CD4-positive, alpha-beta T cell treated with Interleukin-15 for 4 hours (primary cell): ENCODE measurements around the gene SPATA6L.

ENCODE experiments used
- DNase-seq: peaks from one replicate; pipeline ENCODE4 v3.0.0-alpha.2; 2020; ENCODE audit warnings: low spot score

Gene SPATA6L

GRCh38 chr9:4548811-4549725, 117.2 kb downstream of the SPATA6L start:
- no peak for DNase-seq
